Measurements from ENCODE around the gene P2RY13.

- no peak for TF ChIP-seq EZH2 (IDR thresholded peaks at IDR 0.05; ENCODE audit: low read length, unreplicated experiment)
- no peak for TF ChIP-seq CTCF (conservative IDR thresholded peaks at IDR 0.05; ENCODE audit: low read depth, low read length)
- no peak for TF ChIP-seq EZH2phosphoT487 (IDR thresholded peaks at IDR 0.05; ENCODE audit: borderline replicate concordance, low read length)
These were observed 15.2 kb downstream of the P2RY13 start for GRCh38 chr3:151314137-151314536.

Data from PC-3 (cell line).